IMR-90 (cell line): ENCODE measurements around the gene GABBR2. TPM values are rescaled to one million over a fixed set of nuclear protein-coding genes. Genes with fewer than 3 reads are reported as not detected.

Experiments used
- ATAC-seq: fragments of 200-7000 bp; cut with Tn5 transposase; 2 replicates; pipeline ENCODE4 v1.9.1; 2020; ENCODE audit warnings: low read depth, mild to moderate bottlenecking, moderate library complexity
- BruUV-seq: library from RNA; stranded (reverse); fragments of 400-500 nt; replicated peaks from 2 replicates; lab custom pipeline; 2021; lab: Mats Ljungman, UMichigan
- CTCF ChIA-PET: fragments of 300-600 bp; formaldehyde crosslinking; extraction: SDS; loops from one replicate; lab custom pipeline; 2021; ENCODE audit warnings: antibody characterized with exemption; lab: Yijun Ruan, JAX
- POLR2A ChIA-PET: fragments of 300-600 bp; sonication (Branson Sonifier 250); formaldehyde crosslinking; loops from one replicate; lab custom pipeline; 2022; ENCODE audit warnings: antibody characterized with exemption; ENCODE audit not compliant: unreplicated experiment; lab: Charles Lee
- DNase-seq: peaks from one replicate; pipeline ENCODE4 v3.0.0; 2013
- H2AFZ ChIP-seq: replicated peaks from 2 replicates; pipeline ENCODE3; 2013; ENCODE audit warnings: low read length, mild to moderate bottlenecking; ENCODE audit not compliant: poor library complexity
- H2AK5ac ChIP-seq: 2 replicates; pipeline ENCODE4 v1.6.1; 2013; ENCODE audit warnings: low read depth, low read length, inconsistent platforms
- H2AK9ac ChIP-seq: replicated peaks from 2 replicates; pipeline ENCODE3; 2013; ENCODE audit warnings: mild to moderate bottlenecking, low read depth, low read length, moderate library complexity; ENCODE audit not compliant: poor library complexity
- H2BK120ac ChIP-seq: 2 replicates; pipeline ENCODE4 v1.6.1; 2013; ENCODE audit warnings: low read depth, low read length, inconsistent platforms
- H2BK15ac ChIP-seq: 3 replicates; pipeline ENCODE4 v1.6.1; 2013; ENCODE audit warnings: low read depth, low read length, inconsistent platforms
- H2BK20ac ChIP-seq: 2 replicates; pipeline ENCODE4 v1.6.1; 2013; ENCODE audit warnings: low read depth, mild to moderate bottlenecking, inconsistent platforms, low read length, moderate library complexity
- H2BK5ac ChIP-seq: 2 replicates; pipeline ENCODE4 v1.6.1; 2013; ENCODE audit warnings: mild to moderate bottlenecking, low read depth, low read length, inconsistent platforms; ENCODE audit not compliant: poor library complexity, severe bottlenecking
- H3K14ac ChIP-seq: replicated peaks from 2 replicates; pipeline ENCODE4 v1.6.1; 2013; ENCODE audit warnings: low read depth, low read length, inconsistent platforms
- H3K18ac ChIP-seq: 2 replicates; pipeline ENCODE4 v1.6.1; 2013; ENCODE audit warnings: low read depth, low read length, control low read depth
- H3K23ac ChIP-seq: 2 replicates; pipeline ENCODE4 v1.6.1; 2013; ENCODE audit warnings: low read depth, low read length, inconsistent platforms
- H3K27ac ChIP-seq: 2 replicates; pipeline ENCODE4 v1.5.1; 2013; ENCODE audit warnings: mild to moderate bottlenecking, control low read depth, low read length; ENCODE audit not compliant: insufficient read depth
- H3K27me3 ChIP-seq: 2 replicates; pipeline ENCODE4 v1.6.1; 2013; ENCODE audit warnings: low read length; ENCODE audit not compliant: control insufficient read depth, insufficient read depth
- H3K36me3 ChIP-seq: 2 replicates; pipeline ENCODE4 v1.6.1; 2013; ENCODE audit warnings: low read length, mixed read lengths; ENCODE audit not compliant: control insufficient read depth, insufficient read depth
- H3K4ac ChIP-seq: 2 replicates; pipeline ENCODE4 v1.6.1; 2013; ENCODE audit warnings: low read depth, low read length, inconsistent platforms
- H3K4me1 ChIP-seq: 2 replicates; pipeline ENCODE4 v1.6.1; 2013; ENCODE audit warnings: low read length, mixed read lengths; ENCODE audit not compliant: control insufficient read depth, insufficient read depth
- H3K4me2 ChIP-seq: 2 replicates; pipeline ENCODE4 v1.6.1; 2013; ENCODE audit warnings: low read depth, mild to moderate bottlenecking, control low read depth, low read length, moderate library complexity
- H3K4me3 ChIP-seq: 2 replicates; pipeline ENCODE4 v1.5.1; 2013; ENCODE audit warnings: low read depth, mild to moderate bottlenecking, control low read depth, low read length, moderate library complexity; ENCODE audit not compliant: insufficient read depth
- H3K56ac ChIP-seq: 2 replicates; pipeline ENCODE4 v1.6.1; 2013; ENCODE audit warnings: low read length, inconsistent platforms; ENCODE audit not compliant: insufficient read depth; ENCODE audit errors: extremely low read depth
- H3K79me1 ChIP-seq, 2 experiments: 2 replicates each; pipeline ENCODE4 v1.6.1; 2013; ENCODE audit warnings: low read length in 2 of 2, inconsistent platforms in 1 of 2, low read depth in 1 of 2
- H3K9ac ChIP-seq: 2 replicates; pipeline ENCODE4 v1.6.1; 2013; ENCODE audit warnings: low read depth, low read length, control low read depth
- H3K9me1 ChIP-seq: 2 replicates; pipeline ENCODE4 v1.6.1; 2013; ENCODE audit warnings: low read length, inconsistent platforms; ENCODE audit not compliant: insufficient read depth
- H3K9me3 ChIP-seq: 2 replicates; pipeline ENCODE4 v1.6.1; 2013; ENCODE audit warnings: low read length; ENCODE audit not compliant: control insufficient read depth, insufficient read depth
- H4K20me1 ChIP-seq: 2 replicates; pipeline ENCODE4 v1.6.1; 2013; ENCODE audit warnings: low read length, inconsistent platforms; ENCODE audit not compliant: insufficient read depth
- H4K5ac ChIP-seq: 2 replicates; pipeline ENCODE4 v1.6.1; 2013; ENCODE audit warnings: mild to moderate bottlenecking, low read depth, low read length, control low read depth
- H4K8ac ChIP-seq, 2 experiments: 2 replicates each; pipeline ENCODE4 v1.6.1; 2013; ENCODE audit warnings: low read depth in 2 of 2, low read length in 2 of 2, control low read depth in 1 of 2, inconsistent platforms in 1 of 2
- H4K91ac ChIP-seq: 2 replicates; pipeline ENCODE4 v1.6.1; 2013; ENCODE audit warnings: low read depth, low read length, inconsistent platforms; ENCODE audit not compliant: insufficient read depth
- CEBPB ChIP-seq: IDR thresholded peaks from 2 replicates; pipeline ENCODE4 v1.6.1; 2012; ENCODE audit warnings: low read depth, low read length, improper control_type of control experiment
- CHD1 ChIP-seq: IDR thresholded peaks from 2 replicates; pipeline ENCODE4 v1.6.1; 2012; ENCODE audit warnings: low read depth, low read length, improper control_type of control experiment
- FOS ChIP-seq: fragments of 150-350 bp; IDR thresholded peaks from 2 replicates; pipeline ENCODE4 v1.6.1; 2016; ENCODE audit warnings: low read depth, low read length
- MAFK ChIP-seq: IDR thresholded peaks from 2 replicates; pipeline ENCODE4 v1.6.1; 2012; ENCODE audit warnings: low read depth, low read length, improper control_type of control experiment
- MAZ ChIP-seq: IDR thresholded peaks from 2 replicates; pipeline ENCODE4 v1.6.1; 2012; ENCODE audit warnings: low read depth, mild to moderate bottlenecking, low read length, improper control_type of control experiment, moderate library complexity, borderline replicate concordance
- MXI1 ChIP-seq: IDR thresholded peaks from 2 replicates; pipeline ENCODE4 v1.6.1; 2012; ENCODE audit warnings: low read depth, mild to moderate bottlenecking, low read length, moderate library complexity, borderline replicate concordance
- NFE2L2 ChIP-seq: fragments of 150-350 bp; IDR thresholded peaks from 2 replicates; pipeline ENCODE4 v1.6.1; 2016; ENCODE audit warnings: low read depth, mild to moderate bottlenecking, low read length
- RAD21 ChIP-seq: IDR thresholded peaks from 2 replicates; pipeline ENCODE4 v1.6.1; 2012; ENCODE audit warnings: low read length, improper control_type of control experiment
- RCOR1 ChIP-seq: IDR thresholded peaks from 2 replicates; pipeline ENCODE4 v1.6.1; 2012; ENCODE audit warnings: mild to moderate bottlenecking, low read length, improper control_type of control experiment; ENCODE audit not compliant: insufficient replicate concordance
- RFX5 ChIP-seq: IDR thresholded peaks from 2 replicates; pipeline ENCODE4 v1.8.0; 2012; ENCODE audit warnings: low read depth, mild to moderate bottlenecking, low read length, moderate library complexity
- SMC3 ChIP-seq: fragments of 150-350 bp; IDR thresholded peaks from 2 replicates; pipeline ENCODE4 v1.6.1; 2016; ENCODE audit warnings: low read depth, mild to moderate bottlenecking, antibody characterized with exemption, low read length, moderate library complexity
- WGBS, 2 experiments: methylation state at CpG; one replicate each; pipeline versions ENCODE4 v1.1.5 to v1.1.7; 2013; ENCODE audit warnings: missing lambda C conversion rate in 2 of 2; ENCODE audit not compliant: insufficient read length in 1 of 2; ENCODE audit errors: extremely low coverage in 2 of 2; 5-methylcytosine and 5-hydroxymethylcytosine counted together
- dilution Hi-C: fragments of 300-500 bp; cut with HindIII; formaldehyde crosslinking; loops from one replicate; pipeline ENCODE4 v1.14.3; 2018; ENCODE audit warnings: low sequenced_read_pairs; ENCODE audit not compliant: unreplicated experiment
- in situ Hi-C: fragments of 300-500 bp; cut with MboI; formaldehyde crosslinking; loops from 3 replicates; pipeline ENCODE4 v1.14.3; 2019; ENCODE audit warnings: low sequenced_read_pairs, inconsistent platforms, mixed read lengths
- intact Hi-C: fragments of 100-400 bp; cut with micrococcal nuclease; formaldehyde crosslinking; loops from 2 replicates; pipeline ENCODE4 v1.10.0; 2022
- polyA plus RNA-seq, 3 experiments: library from polyadenylated mRNA; depleted of rRNA; stranded (reverse); fragments of >200 nt; gene quantifications; 2 replicates each; pipeline ENCODE4 v1.2.3, GENCODE V29; 2012; ENCODE audit warnings: low replicate concordance in 1 of 3
- total RNA-seq: library from RNA; depleted of rRNA; stranded (reverse); fragments of >200 nt; gene quantifications from 2 replicates; pipeline ENCODE4 v1.2.3, GENCODE V29; 2012
- TF ChIP-seq, protein P1 (sequence below): fragments of 150-350 bp; IDR thresholded peaks from 2 replicates; pipeline ENCODE4 v1.6.1; 2016; ENCODE audit warnings: low read depth, mild to moderate bottlenecking, low read length, moderate library complexity, borderline replicate concordance
- TF ChIP-seq, protein P2 (sequence below): conservative IDR thresholded peaks from 2 replicates; pipeline ENCODE4 v1.5.1; 2012; ENCODE audit warnings: mild to moderate bottlenecking, low read depth, low read length, improper control_type of control experiment

Gene GABBR2
- total and polyA plus RNA-seq, 2 of the 4 experiments (the other 2 are of a cell fraction), result 14.2 to 20.3 TPM

GRCh38 chr9:98444601-98445000 is 264.1 kb downstream of the GABBR2 start:
- H2BK120ac ChIP-seq, result no peak overlapping the region
- H3K9ac ChIP-seq, result no peak overlapping the region
- H2AFZ ChIP-seq, result no peak overlapping the region
- intact Hi-C loops, result no loop called here
- TF ChIP-seq CEBPB (no peak), RFX5 (no peak), MAFK (no peak), NFE2L2 (no peak), RAD21 (no peak), MAZ (no peak), MXI1 (no peak), CHD1 (no peak), SMC3 (no peak), FOS (no peak), RCOR1 (no peak)
- TF ChIP-seq, protein P1, sequence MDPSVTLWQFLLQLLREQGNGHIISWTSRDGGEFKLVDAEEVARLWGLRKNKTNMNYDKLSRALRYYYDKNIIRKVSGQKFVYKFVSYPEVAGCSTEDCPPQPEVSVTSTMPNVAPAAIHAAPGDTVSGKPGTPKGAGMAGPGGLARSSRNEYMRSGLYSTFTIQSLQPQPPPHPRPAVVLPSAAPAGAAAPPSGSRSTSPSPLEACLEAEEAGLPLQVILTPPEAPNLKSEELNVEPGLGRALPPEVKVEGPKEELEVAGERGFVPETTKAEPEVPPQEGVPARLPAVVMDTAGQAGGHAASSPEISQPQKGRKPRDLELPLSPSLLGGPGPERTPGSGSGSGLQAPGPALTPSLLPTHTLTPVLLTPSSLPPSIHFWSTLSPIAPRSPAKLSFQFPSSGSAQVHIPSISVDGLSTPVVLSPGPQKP, result no peak
- TF ChIP-seq, protein P2, sequence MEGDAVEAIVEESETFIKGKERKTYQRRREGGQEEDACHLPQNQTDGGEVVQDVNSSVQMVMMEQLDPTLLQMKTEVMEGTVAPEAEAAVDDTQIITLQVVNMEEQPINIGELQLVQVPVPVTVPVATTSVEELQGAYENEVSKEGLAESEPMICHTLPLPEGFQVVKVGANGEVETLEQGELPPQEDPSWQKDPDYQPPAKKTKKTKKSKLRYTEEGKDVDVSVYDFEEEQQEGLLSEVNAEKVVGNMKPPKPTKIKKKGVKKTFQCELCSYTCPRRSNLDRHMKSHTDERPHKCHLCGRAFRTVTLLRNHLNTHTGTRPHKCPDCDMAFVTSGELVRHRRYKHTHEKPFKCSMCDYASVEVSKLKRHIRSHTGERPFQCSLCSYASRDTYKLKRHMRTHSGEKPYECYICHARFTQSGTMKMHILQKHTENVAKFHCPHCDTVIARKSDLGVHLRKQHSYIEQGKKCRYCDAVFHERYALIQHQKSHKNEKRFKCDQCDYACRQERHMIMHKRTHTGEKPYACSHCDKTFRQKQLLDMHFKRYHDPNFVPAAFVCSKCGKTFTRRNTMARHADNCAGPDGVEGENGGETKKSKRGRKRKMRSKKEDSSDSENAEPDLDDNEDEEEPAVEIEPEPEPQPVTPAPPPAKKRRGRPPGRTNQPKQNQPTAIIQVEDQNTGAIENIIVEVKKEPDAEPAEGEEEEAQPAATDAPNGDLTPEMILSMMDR, result no peak
- H3K4me2 ChIP-seq, result no peak overlapping the region
- H3K56ac ChIP-seq, result no peak overlapping the region
- H4K20me1 ChIP-seq, result no peaks in the 10 kb centered on the region
- no TSS peak for BruUV-seq
- ATAC-seq (no peak), DNase-seq (no peak)
- no peak overlapping the region for H2BK15ac ChIP-seq
- no peak overlapping the region for H3K23ac ChIP-seq
- no peaks in the 10 kb centered on the region; the same call in 1 of the 2 replicates for H3K9me1 ChIP-seq
- in situ Hi-C loops, result no loop called here
- H4K5ac ChIP-seq, result no peak overlapping the region
- peaks cover 1% of the 10 kb centered on the region; the same call in 1 of the 2 replicates for H3K27me3 ChIP-seq
- no peak overlapping the region for H3K27ac ChIP-seq
- dilution Hi-C loops, result no loop called here
- H2AK9ac ChIP-seq, result no peak overlapping the region
- no peak overlapping the region for H3K14ac ChIP-seq
- H2AK5ac ChIP-seq, result no peak overlapping the region
- H3K79me1 ChIP-seq, result no peaks in the 10 kb centered on the region
- H3K4me3 ChIP-seq, result no peak overlapping the region
- H3K18ac ChIP-seq, result no peak overlapping the region
- WGBS, 2 experiments, result no CpG with 5 or more reads among the region's 13 CpGs
- no peak overlapping the region for H3K4ac ChIP-seq
- no peaks in the 10 kb centered on the region; the same call in 1 of the 2 replicates for H3K36me3 ChIP-seq
- no peak overlapping the region for H2BK5ac ChIP-seq
- H4K91ac ChIP-seq, result no peak overlapping the region
- H4K8ac ChIP-seq, result no peak overlapping the region
- H3K9me3 ChIP-seq, result no peaks in the 10 kb centered on the region
- ChIA-PET POLR2A (no interaction called here), CTCF (no interaction called here)
- H3K4me1 ChIP-seq, result peaks cover 2% of the 10 kb centered on the region; the same call in 1 of the 2 replicates
- no peak overlapping the region for H2BK20ac ChIP-seq
